Measurements from ENCODE around the gene PHF13. TPM values are rescaled to one million over a fixed set of nuclear protein-coding genes. Genes with fewer than 3 reads are reported as not detected.
A peak's percentile ranks its signal among the peaks of the same experiment; 100 is the strongest.

Gene PHF13
- polyA plus RNA-seq, 1 of the 3 experiments (the other 2 are of a cell fraction), result 8.5 TPM

DNA sequence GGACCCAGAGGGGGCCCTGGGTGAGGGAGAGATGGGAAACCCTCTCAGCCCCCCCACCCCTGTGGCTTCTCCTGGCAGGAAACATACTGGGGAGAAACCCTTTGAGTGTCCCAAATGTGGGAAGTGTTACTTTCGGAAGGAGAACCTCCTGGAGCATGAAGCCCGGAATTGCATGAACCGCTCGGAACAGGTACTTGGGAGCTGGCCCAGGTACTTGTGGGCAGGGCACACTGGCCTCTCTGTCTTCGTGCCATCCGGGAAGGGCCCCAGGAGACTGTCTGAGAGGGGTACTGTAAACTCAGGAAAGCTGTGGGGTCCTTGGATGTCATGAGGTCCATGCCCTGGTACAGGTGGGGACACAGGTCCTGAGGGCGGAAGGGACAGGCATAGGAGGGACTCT is 27.7 kb upstream of the PHF13 start (continued):
- no peak for TF ChIP-seq EZH2phosphoT487 (IDR thresholded peaks at IDR 0.05; ENCODE audit: borderline replicate concordance, low read depth)
- TF ChIP-seq FOSL2 (IDR thresholded peaks at IDR 0.05; ENCODE audit: borderline replicate concordance, low read depth), result no peak
- no peak for TF ChIP-seq TCF12 (IDR thresholded peaks at IDR 0.05)
- TF ChIP-seq, protein P1, sequence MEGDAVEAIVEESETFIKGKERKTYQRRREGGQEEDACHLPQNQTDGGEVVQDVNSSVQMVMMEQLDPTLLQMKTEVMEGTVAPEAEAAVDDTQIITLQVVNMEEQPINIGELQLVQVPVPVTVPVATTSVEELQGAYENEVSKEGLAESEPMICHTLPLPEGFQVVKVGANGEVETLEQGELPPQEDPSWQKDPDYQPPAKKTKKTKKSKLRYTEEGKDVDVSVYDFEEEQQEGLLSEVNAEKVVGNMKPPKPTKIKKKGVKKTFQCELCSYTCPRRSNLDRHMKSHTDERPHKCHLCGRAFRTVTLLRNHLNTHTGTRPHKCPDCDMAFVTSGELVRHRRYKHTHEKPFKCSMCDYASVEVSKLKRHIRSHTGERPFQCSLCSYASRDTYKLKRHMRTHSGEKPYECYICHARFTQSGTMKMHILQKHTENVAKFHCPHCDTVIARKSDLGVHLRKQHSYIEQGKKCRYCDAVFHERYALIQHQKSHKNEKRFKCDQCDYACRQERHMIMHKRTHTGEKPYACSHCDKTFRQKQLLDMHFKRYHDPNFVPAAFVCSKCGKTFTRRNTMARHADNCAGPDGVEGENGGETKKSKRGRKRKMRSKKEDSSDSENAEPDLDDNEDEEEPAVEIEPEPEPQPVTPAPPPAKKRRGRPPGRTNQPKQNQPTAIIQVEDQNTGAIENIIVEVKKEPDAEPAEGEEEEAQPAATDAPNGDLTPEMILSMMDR (IDR thresholded peaks at IDR 0.05), result no peak

- TF ChIP-seq NRF1 (IDR thresholded peaks at IDR 0.05; ENCODE audit: low read depth, low read length) (no peak), SMC3 (IDR thresholded peaks at IDR 0.05; ENCODE audit: low read depth, low read length) (no peak), SIN3A (IDR thresholded peaks at IDR 0.05; ENCODE audit: borderline replicate concordance, low read depth, low read length) (no peak), ELF1 (IDR thresholded peaks at IDR 0.05) (no peak), RFX5 (IDR thresholded peaks at IDR 0.05; ENCODE audit: low read length) (no peak), TAF1 (IDR thresholded peaks at IDR 0.05; ENCODE audit: borderline replicate concordance, low read depth, low read length) (no peak), CHD2 (IDR thresholded peaks at IDR 0.05; ENCODE audit: low read length, partially characterized antibody) (no peak), MEF2A (IDR thresholded peaks at IDR 0.05; ENCODE audit: borderline replicate concordance, low read depth) (no peak)
- TF ChIP-seq, protein P1 (IDR thresholded peaks at IDR 0.05), result no peak
- H3F3A ChIP-seq (replicated peaks; ENCODE audit: insufficient read depth), result no peaks in the 10 kb centered on the region
- peaks cover 15% of the 10 kb centered on the region; the same call in 1 of the 2 replicates for H3K79me2 ChIP-seq (ENCODE audit: insufficient read depth)
- no peaks in the 10 kb centered on the region for H4K20me1 ChIP-seq (ENCODE audit: insufficient read depth)
- ChIA-PET POLR2A (no interaction called here), CTCF (interaction anchor here (1.8 kb wide), 1 partner anchor 149 kb away, joined by 4 read pairs; no protein-coding TSS in a partner anchor)
- H3K27ac ChIP-seq (ENCODE audit: low read depth in 2 of 2, low read length in 1 of 2), result no peak overlapping the region
- peak; percentile 14 for DNase-seq
- no peaks in the 10 kb centered on the region for H3K9me2 ChIP-seq
- H3K36me3 ChIP-seq (replicated peaks in 1 of 2; ENCODE audit: control insufficient read depth in 1 of 2, insufficient read depth in 2 of 2, low read length in 1 of 2), result peaks cover 0 to 31% of the 10 kb centered on the region in 2 experiments
- H3K9me3 ChIP-seq, result no peaks in the 10 kb centered on the region
- H3K27me3 ChIP-seq (ENCODE audit: insufficient read depth), result no peaks in the 10 kb centered on the region
- H3K9ac ChIP-seq, result no peak overlapping the region
- peaks cover 0 to 6% of the 10 kb centered on the region in 2 experiments; a peak in 1 of 4 replicates for H3K4me1 ChIP-seq (ENCODE audit: control insufficient read depth in 1 of 2, insufficient read depth in 2 of 2, low read depth in 1 of 2, low read length in 1 of 2)
- H2AFZ ChIP-seq (ENCODE audit: low read depth), result no peak overlapping the region
- H3K4me2 ChIP-seq, result no peak overlapping the region
- no peak overlapping the region for H3K4me3 ChIP-seq (ENCODE audit: low read depth in 2 of 2, low read length in 1 of 2)
- 80% methylated on average over 2 of the region's 11 CpGs for WGBS (ENCODE audit: low lambda C conversion rate)
Observed at GRCh38 chr1:6586404-6586816, 27.1 kb upstream of the PHF13 start.

Measured in SK-N-SH (cell line).